ENCODE data around the gene LHX8.
"Not testable (repeated sequence)": the region's sequence is repeated elsewhere in the genome, so short reads cannot be mapped to it uniquely, and the experiment has no call there.

Gene LHX8

GRCh38 chr1:75132812-75133619 lies 1.2 kb upstream of the LHX8 start:
- no peak for DNase-seq (ENCODE audit: low read depth)

- DNase-seq (ENCODE audit: low read depth) = no peak
Observed at GRCh38 chr1:75134647-75135572, 722 bp downstream of the LHX8 start.

GRCh38 chr1:75135573-75136194 lies 1.5 kb downstream of the LHX8 start:
- no peak for DNase-seq (ENCODE audit: low read depth)

- DNase-seq (ENCODE audit: low read depth) = no peak
Observed at GRCh38 chr1:75136195-75136815, 2.1 kb downstream of the LHX8 start.

- no peak for DNase-seq (ENCODE audit: low read depth)
Observed at GRCh38 chr1:75136921-75137641, 2.9 kb downstream of the LHX8 start.

GRCh38 chr1:75152092-75152491 lies 17.9 kb downstream of the LHX8 start:
- DNase-seq (ENCODE audit: low read depth) = no peak

- DNase-seq (ENCODE audit: low read depth) = no peak
Observed at GRCh38 chr1:75159154-75159553, 25.0 kb downstream of the LHX8 start.

- no peak for DNase-seq (ENCODE audit: low read depth)
Observed at GRCh38 chr1:75165264-75165663, 31.1 kb downstream of the LHX8 start.

- no peak for DNase-seq (ENCODE audit: low read depth)
Observed at GRCh38 chr1:75166821-75167220, 32.6 kb downstream of the LHX8 start.

GRCh38 chr1:75170011-75170410 lies 35.8 kb downstream of the LHX8 start:
- DNase-seq (ENCODE audit: low read depth) = no peak

GRCh38 chr1:75170981-75171380 lies 36.8 kb downstream of the LHX8 start:
- DNase-seq (ENCODE audit: low read depth) = no peak

- no peak for DNase-seq (ENCODE audit: low read depth)
Observed at GRCh38 chr1:75171876-75172275, 37.7 kb downstream of the LHX8 start.

GRCh38 chr1:75172556-75172955 lies 38.4 kb downstream of the LHX8 start:
- no peak for DNase-seq (ENCODE audit: low read depth)

GRCh38 chr1:75174031-75174760 lies 40.0 kb downstream of the LHX8 start:
- no peak for DNase-seq (ENCODE audit: low read depth)

- DNase-seq (ENCODE audit: low read depth) = not testable (repeated sequence)
Observed at GRCh38 chr1:75181214-75181955, 47.2 kb downstream of the LHX8 start.

GRCh38 chr1:75188892-75189291 lies 54.7 kb downstream of the LHX8 start:
- DNase-seq (ENCODE audit: low read depth) = no peak

GRCh38 chr1:75198163-75198562 lies 64.0 kb downstream of the LHX8 start:
- no peak for DNase-seq (ENCODE audit: low read depth)

GRCh38 chr1:75198761-75199160 lies 64.6 kb downstream of the LHX8 start:
- DNase-seq (ENCODE audit: low read depth) = no peak

- DNase-seq (ENCODE audit: low read depth) = no peak
Observed at GRCh38 chr1:75202751-75203150, 68.6 kb downstream of the LHX8 start.

Measured in stimulated activated CD8-positive, alpha-beta memory T cell treated with anti-CD3 and anti-CD28 coated beads, Interleukin-12 subunit alpha, Interleukin-12 subunit beta, amount 100 ng/mL, for 1 hour (primary cell).